Left ventricle myocardium inferior (tissue), 1 donor: ENCODE results near the gene SLC5A9. TPM values are rescaled to one million over a fixed set of nuclear protein-coding genes. Genes with fewer than 3 reads are reported as not detected.

ENCODE experiments used
- DNase-seq: peaks from one replicate; pipeline ENCODE4 v3.0.0-alpha.2; 2020
- H3K27ac ChIP-seq: fragments of 200-600 bp; replicated peaks from 2 replicates; pipeline ENCODE4 v1.8.0; 2021
- H3K27me3 ChIP-seq: fragments of 200-600 bp; 2 replicates; pipeline ENCODE4 v1.8.0; 2021; ENCODE audit warnings: low read depth
- H3K36me3 ChIP-seq: fragments of 200-600 bp; 2 replicates; pipeline ENCODE4 v1.8.0; 2021
- H3K4me1 ChIP-seq: fragments of 200-600 bp; 2 replicates; pipeline ENCODE4 v1.8.0; 2021
- H3K4me3 ChIP-seq: fragments of 200-600 bp; 2 replicates; pipeline ENCODE4 v1.8.0; 2021; ENCODE audit warnings: mild to moderate bottlenecking, moderate library complexity
- H3K9me3 ChIP-seq: fragments of 200-600 bp; replicated peaks from 2 replicates; pipeline ENCODE4 v1.8.0; 2021
- CTCF ChIP-seq: fragments of 200-600 bp; IDR thresholded peaks from 2 replicates; pipeline ENCODE4 v1.8.0; 2021; ENCODE audit warnings: antibody characterized with exemption, mild to moderate bottlenecking, borderline replicate concordance
- intact Hi-C: fragments of 100-400 bp; cut with micrococcal nuclease; formaldehyde crosslinking; loops from one replicate; pipeline ENCODE4 v1.11.0; 2022
- total RNA-seq: library from RNA; stranded (reverse); fragmentation: NEBNext Ultra II Directional; extraction: Animal tissue kit (Norgen Biotek cat#: 25700); gene quantifications from one replicate; pipeline ENCODE4 v1.2.1, GENCODE V29; 2021
- donor health status: DM: no; HTN: yes; CAD: no; lungs with severe emphysema.

The SLC5A9 gene
- total RNA-seq, 1 donor from 2014 or later: 0.36 TPM

DNA sequence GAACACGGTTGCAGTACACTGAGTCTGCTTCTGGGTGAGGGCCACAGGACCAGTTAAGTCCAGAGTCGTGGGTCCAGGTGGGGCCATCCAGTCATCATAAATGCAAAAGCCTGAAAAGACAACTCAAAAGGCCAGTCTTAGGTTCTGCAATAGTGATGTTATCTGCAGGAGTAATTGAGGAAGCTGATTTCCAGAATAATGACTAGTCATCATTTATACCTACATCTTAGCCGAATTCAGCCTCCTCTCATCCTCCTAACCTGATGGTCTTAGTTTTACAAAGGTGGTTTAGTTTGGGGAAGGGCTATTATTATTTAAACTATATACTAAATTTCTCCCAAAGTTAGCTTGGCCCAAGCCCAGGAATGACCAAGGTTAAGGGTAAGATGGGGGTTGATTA lies 23.5 kb upstream of the SLC5A9 start:
- no peak overlapping the region for H3K4me3 ChIP-seq
- H3K27ac ChIP-seq: no peak overlapping the region
- no peak for DNase-seq
- no peaks in the 10 kb centered on the region for H3K36me3 ChIP-seq
- no peaks in the 10 kb centered on the region for H3K4me1 ChIP-seq
- H3K9me3 ChIP-seq: no peaks in the 10 kb centered on the region
- TF ChIP-seq CTCF: no peak
- peaks cover 15% of the 10 kb centered on the region for H3K27me3 ChIP-seq
- intact Hi-C loops: no loop called here

GRCh38 chr1:48200166-48200900 lies 22.2 kb upstream of the SLC5A9 start:
- Histone ChIP-seq H3K27me3 (peaks cover 13% of the 10 kb centered on the region), H3K4me3 (no peak overlapping the region), H3K4me1 (no peaks in the 10 kb centered on the region), H3K9me3 (no peaks in the 10 kb centered on the region), H3K27ac (no peak overlapping the region), H3K36me3 (no peaks in the 10 kb centered on the region)
- TF ChIP-seq CTCF: no peak
- DNase-seq: no peak
- intact Hi-C loops: no loop called here

GRCh38 chr1:48202030-48202752 lies 20.3 kb upstream of the SLC5A9 start:
- Histone ChIP-seq H3K27ac (no peak overlapping the region), H3K36me3 (no peaks in the 10 kb centered on the region), H3K9me3 (no peaks in the 10 kb centered on the region), H3K4me1 (no peaks in the 10 kb centered on the region), H3K4me3 (no peak overlapping the region), H3K27me3 (peaks cover 13% of the 10 kb centered on the region)
- intact Hi-C loops: no loop called here
- DNase-seq: peak; percentile 42
- TF ChIP-seq CTCF: peak; percentile 90

DNA sequence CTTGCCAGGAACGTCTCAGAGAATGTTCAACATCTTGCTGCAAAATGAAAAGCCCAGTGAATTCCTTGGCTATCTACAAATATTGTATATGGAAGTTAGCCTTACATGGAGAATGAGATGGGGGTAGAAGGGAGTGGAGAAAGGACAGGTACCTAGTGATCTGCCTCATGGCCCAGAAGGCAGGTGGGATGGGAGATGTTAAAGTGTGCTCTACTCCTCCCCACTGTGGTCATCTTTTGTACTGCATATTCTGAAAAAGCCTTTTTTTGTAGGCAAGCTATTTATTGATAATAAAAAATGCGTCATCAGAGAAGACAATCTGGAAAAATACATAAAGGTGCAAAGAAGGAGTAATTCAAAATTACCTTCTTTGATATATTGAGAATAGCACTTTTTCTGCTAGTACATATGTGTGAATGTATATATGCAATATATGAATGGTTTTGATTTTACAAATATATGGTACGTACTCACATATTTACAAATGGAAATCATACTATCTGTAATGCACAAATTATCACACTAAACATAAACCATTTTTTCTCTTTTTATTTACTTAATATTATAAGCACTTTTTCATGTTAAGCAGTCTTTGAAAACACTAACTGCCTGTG lies 19.1 kb upstream of the SLC5A9 start:
- peak; percentile 69 for TF ChIP-seq CTCF
- H3K27me3 ChIP-seq: peaks cover 9% of the 10 kb centered on the region
- no peak overlapping the region for H3K27ac ChIP-seq
- no peaks in the 10 kb centered on the region for H3K36me3 ChIP-seq
- intact Hi-C loops: no loop called here
- H3K9me3 ChIP-seq: no peaks in the 10 kb centered on the region
- no peak overlapping the region for H3K4me3 ChIP-seq
- no peaks in the 10 kb centered on the region for H3K4me1 ChIP-seq
- DNase-seq: no peak

GRCh38 chr1:48205522-48205921 lies 17.0 kb upstream of the SLC5A9 start:
- H3K27me3 ChIP-seq: peaks cover 7% of the 10 kb centered on the region
- intact Hi-C loops: loop anchor here (2.0 kb wide), 1 partner anchor 97 kb away; no protein-coding TSS in a partner anchor
- TF ChIP-seq CTCF: no peak
- no peaks in the 10 kb centered on the region for H3K9me3 ChIP-seq
- no peak overlapping the region for H3K4me3 ChIP-seq
- no peak for DNase-seq
- H3K36me3 ChIP-seq: no peaks in the 10 kb centered on the region
- no peaks in the 10 kb centered on the region for H3K4me1 ChIP-seq
- no peak overlapping the region for H3K27ac ChIP-seq
